Measurements from ENCODE around the gene ISCA1. TPM values are rescaled to one million over a fixed set of nuclear protein-coding genes. Genes with fewer than 3 reads are reported as not detected.
A peak's percentile ranks its signal among the peaks of the same experiment; 100 is the strongest.

The ISCA1 gene
- total and polyA plus RNA-seq, 2 donors (not counting 3 experiments of a cell fraction or from before 2014, with no cell fraction given): 14.2 to 22.2 TPM

DNA sequence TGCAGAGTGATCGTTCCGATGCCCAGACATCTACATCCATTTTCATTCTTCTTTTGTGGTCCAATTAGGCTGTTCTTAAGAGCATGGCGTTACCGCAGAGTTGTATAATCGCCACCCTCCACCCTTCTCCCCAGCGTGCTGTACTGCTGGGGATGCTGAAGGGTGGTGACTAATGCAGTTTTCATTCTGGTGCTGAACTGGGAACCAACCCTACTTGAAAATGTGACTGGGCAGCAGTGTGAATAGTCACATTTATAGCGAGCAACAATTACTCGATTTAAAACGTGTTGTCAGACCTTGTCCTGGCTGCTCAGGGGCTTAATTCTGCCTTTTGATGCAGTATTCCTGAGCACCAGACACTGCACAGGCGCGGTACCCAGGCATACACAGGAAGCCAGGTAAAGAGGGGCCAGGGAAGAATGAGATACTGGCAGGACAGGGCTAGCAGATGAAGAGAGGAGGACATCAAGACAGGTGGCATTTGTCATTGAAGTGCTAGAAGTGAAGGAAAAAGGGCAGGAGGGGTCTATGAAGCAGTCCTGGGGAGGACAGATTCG is 719 bp upstream of the ISCA1 start:
- no peaks in the 10 kb centered on the region for H3K27me3 ChIP-seq (ENCODE audit: control insufficient read depth in 2 of 2, insufficient read depth in 2 of 2, low read length in 2 of 2)
- no peaks in the 10 kb centered on the region for H3K36me3 ChIP-seq (ENCODE audit: control insufficient read depth in 2 of 2, extremely low read depth in 1 of 2, insufficient read depth in 2 of 2, low read length in 2 of 2)
- peak overlapping the region; percentile 0 to 84 (median 76) for H3K4me3 ChIP-seq (replicated peaks in 1 of 3; ENCODE audit: insufficient read depth in 1 of 3, low read depth in 1 of 3, low read length in 3 of 3)
- peak overlapping the region; percentile 50 for H2AFZ ChIP-seq (ENCODE audit: low read depth, low read length)
- no peaks in the 10 kb centered on the region for H3K9me1 ChIP-seq (replicated peaks; ENCODE audit: control insufficient read depth, extremely low read depth, insufficient read depth, low read length)
- H3K4me1 ChIP-seq (ENCODE audit: control insufficient read depth, extremely low read depth, insufficient read depth, low read length): peaks cover 11% of the 10 kb centered on the region
- POLR2A ChIA-PET: interaction anchor here (0.7 kb wide), 1 partner anchor 67 kb away, joined by 3 read pairs; no protein-coding TSS in a partner anchor
- dilution Hi-C loops (cut with MboI; ENCODE audit: extremely low pct_ligation_motif_present, low sequenced_read_pairs): no loop called here
- TF ChIP-seq FOS (IDR thresholded peaks at IDR 0.05; ENCODE audit: borderline replicate concordance, insufficient read depth, low read length) (peak; percentile 8), EZH2 (IDR thresholded peaks at IDR 0.05; ENCODE audit: borderline replicate concordance, low read depth, low read length, severe bottlenecking) (no peak)
- DNase-seq (ENCODE audit: low read depth, low spot score): no peak
- intact Hi-C loops (cut with micrococcal nuclease): loop anchor here (1.0 to 5.0 kb wide), 4 partner anchors 71 to 664 kb away; partner anchors contain the start of genes GAS1, NAA35 and TUT7
- peaks cover 32% of the 10 kb centered on the region for H3K79me2 ChIP-seq (ENCODE audit: control insufficient read depth, insufficient read depth, low read length)
- TSS peak; percentile 63 for BruUV-seq (replicated peaks)
- peak overlapping the region; percentile 77 for H3K9ac ChIP-seq (replicated peaks; ENCODE audit: extremely low read depth, insufficient read depth, low read length)
- H3K4me2 ChIP-seq (ENCODE audit: insufficient read depth, low read length): peak overlapping the region; percentile 62
- H4K20me1 ChIP-seq (replicated peaks; ENCODE audit: control insufficient read depth, extremely low read depth, insufficient read depth, low read length): no peaks in the 10 kb centered on the region
- no peak for FAIRE-seq
- H3K9me3 ChIP-seq (replicated peaks; ENCODE audit: control insufficient read depth, insufficient read depth, low read length): no peaks in the 10 kb centered on the region
- H3K27ac ChIP-seq (ENCODE audit: insufficient read depth, low read depth, low read length): peak overlapping the region; percentile 10
- CTCF ChIA-PET: interaction anchor here (1.0 kb wide), 1 partner anchor 81 kb away, joined by 4 read pairs; no protein-coding TSS in a partner anchor

DNA sequence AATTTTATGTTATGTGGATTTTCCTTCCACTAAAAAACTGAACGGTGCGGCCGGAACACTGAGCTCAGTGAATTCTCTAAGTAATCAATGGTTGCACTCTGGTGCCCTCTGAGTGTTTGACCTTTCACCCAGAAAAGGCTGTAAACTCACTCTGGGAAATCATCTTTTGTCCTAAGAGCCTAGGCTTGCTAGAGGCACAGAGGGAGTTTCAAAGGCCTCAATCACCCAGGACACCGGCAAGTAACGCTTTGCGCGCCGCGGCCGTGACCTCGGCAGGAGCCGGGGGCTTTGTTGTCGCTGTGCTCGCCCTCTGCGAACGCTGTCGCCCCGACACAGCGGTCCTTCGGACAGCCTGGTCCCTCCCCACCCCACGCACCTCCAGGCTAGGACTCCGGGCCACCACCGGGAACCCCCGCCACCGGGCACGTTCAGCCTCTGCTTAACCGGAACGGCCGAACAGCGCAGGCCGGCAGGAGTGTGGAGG is 703 bp downstream of the ISCA1 start:
- H3K9me3 ChIP-seq (replicated peaks; ENCODE audit: control insufficient read depth, insufficient read depth, low read length): no peaks in the 10 kb centered on the region
- H3K4me1 ChIP-seq (ENCODE audit: control insufficient read depth, extremely low read depth, insufficient read depth, low read length): peaks cover 11% of the 10 kb centered on the region
- CTCF ChIA-PET: interaction anchor here (1.0 kb wide), 1 partner anchor 79 kb away, joined by 4 read pairs; no protein-coding TSS in a partner anchor
- peaks cover 39% of the 10 kb centered on the region for H3K79me2 ChIP-seq (ENCODE audit: control insufficient read depth, insufficient read depth, low read length)
- H4K20me1 ChIP-seq (replicated peaks; ENCODE audit: control insufficient read depth, extremely low read depth, insufficient read depth, low read length): no peaks in the 10 kb centered on the region
- H2AFZ ChIP-seq (ENCODE audit: low read depth, low read length): peak overlapping the region; percentile 78
- H3K9me1 ChIP-seq (replicated peaks; ENCODE audit: control insufficient read depth, extremely low read depth, insufficient read depth, low read length): no peaks in the 10 kb centered on the region
- H3K27me3 ChIP-seq (ENCODE audit: control insufficient read depth in 2 of 2, insufficient read depth in 2 of 2, low read length in 2 of 2): no peaks in the 10 kb centered on the region
- H3K27ac ChIP-seq (ENCODE audit: insufficient read depth, low read depth, low read length): peak overlapping the region; percentile 88
- H3K36me3 ChIP-seq (ENCODE audit: control insufficient read depth in 2 of 2, extremely low read depth in 1 of 2, insufficient read depth in 2 of 2, low read length in 2 of 2): no peaks in the 10 kb centered on the region
- dilution Hi-C loops (cut with MboI; ENCODE audit: extremely low pct_ligation_motif_present, low sequenced_read_pairs) (no loop called here), intact Hi-C loops (cut with micrococcal nuclease) (loop anchor here (1.0 to 5.0 kb wide), 4 partner anchors 73 to 666 kb away; partner anchors contain the start of genes GAS1, NAA35 and TUT7)
- TF ChIP-seq EZH2 (IDR thresholded peaks at IDR 0.05; ENCODE audit: borderline replicate concordance, low read depth, low read length, severe bottlenecking) (no peak), FOS (IDR thresholded peaks at IDR 0.05; ENCODE audit: borderline replicate concordance, insufficient read depth, low read length) (no peak), JUN (IDR thresholded peaks at IDR 0.05; ENCODE audit: borderline replicate concordance, insufficient read depth, insufficient read length, low read depth) (no peak), GATA2 (IDR thresholded peaks at IDR 0.05; ENCODE audit: insufficient read depth, insufficient read length, low read depth, low read length) (no peak), POLR2AphosphoS5 (IDR thresholded peaks at IDR 0.05; ENCODE audit: insufficient read depth, low read depth, low read length) (no peak), MAX (IDR thresholded peaks at IDR 0.05; ENCODE audit: insufficient read depth, insufficient read length) (no peak), POLR2A (IDR thresholded peaks at IDR 0.05; ENCODE audit: low read depth, low read length) (no peak), MYC (IDR thresholded peaks at IDR 0.05; ENCODE audit: low read depth, low read length) (no peak), CTCF (IDR thresholded peaks at IDR 0.05; ENCODE audit: extremely low read depth in 1 of 2, insufficient read depth in 1 of 2, low read depth in 1 of 2, low read length in 2 of 2) (no peak)
- peak overlapping the region; percentile 77 for H3K9ac ChIP-seq (replicated peaks; ENCODE audit: extremely low read depth, insufficient read depth, low read length)
- DNase-seq (ENCODE audit: low read depth, low spot score): no peak
- POLR2A ChIA-PET: no interaction called here
- no TSS peak for BruUV-seq (replicated peaks)
- FAIRE-seq: no peak
- H3K4me3 ChIP-seq (replicated peaks in 1 of 3; ENCODE audit: insufficient read depth in 1 of 3, low read depth in 1 of 3, low read length in 3 of 3): peak overlapping the region; percentile 47 to 84 (median 76)
- H3K4me2 ChIP-seq (ENCODE audit: insufficient read depth, low read length): peak overlapping the region; percentile 86
